Right kidney (tissue), 1 donor: ENCODE data around the gene PRSS53.

ENCODE experiments used
- DNase-seq: peaks from one replicate; pipeline ENCODE4 v3.0.0-alpha.2; 2016

Gene PRSS53

DNA sequence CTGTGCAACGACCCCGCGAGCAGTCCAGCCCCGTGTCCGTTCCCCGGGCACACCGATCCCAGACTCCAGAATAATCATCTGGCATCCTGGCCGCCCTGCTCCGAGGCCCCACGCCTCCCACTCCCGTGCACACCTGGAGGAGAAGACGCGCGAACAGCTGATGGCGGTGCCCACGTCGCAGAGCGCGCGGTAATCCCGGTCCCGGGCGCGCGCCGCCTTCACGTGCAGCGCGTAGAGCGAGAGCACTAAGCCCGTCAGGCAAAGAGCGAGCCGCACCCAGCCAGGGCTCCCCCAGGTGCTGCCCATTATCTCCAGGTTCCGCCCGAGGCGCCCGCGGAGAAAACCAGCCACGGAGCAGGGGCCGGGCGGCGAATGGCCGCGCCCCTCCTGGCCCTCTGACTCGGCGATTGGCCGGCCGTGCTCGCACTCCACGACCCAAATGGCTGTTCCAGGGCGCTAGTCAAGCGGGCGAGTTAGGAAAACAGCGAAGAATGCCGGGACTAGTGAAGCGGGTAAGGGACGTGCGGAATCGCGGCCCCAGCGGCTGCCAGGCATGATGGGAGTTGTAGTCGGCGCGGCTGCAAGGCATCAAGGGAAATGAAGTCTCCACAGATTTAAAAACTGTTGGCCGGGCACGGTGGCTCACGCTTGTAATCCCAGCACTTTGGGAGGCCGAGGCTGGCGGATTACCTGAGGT is 5.8 kb upstream of the PRSS53 start, which contains the start of gene VKORC1:
Gene VKORC1, minus strand, starts transcription at position 374 of the 697 bp plus-strand sequence. Its CDS starts 68 bp downstream, at position 306.
- peak; percentile 93 for DNase-seq

DNA sequence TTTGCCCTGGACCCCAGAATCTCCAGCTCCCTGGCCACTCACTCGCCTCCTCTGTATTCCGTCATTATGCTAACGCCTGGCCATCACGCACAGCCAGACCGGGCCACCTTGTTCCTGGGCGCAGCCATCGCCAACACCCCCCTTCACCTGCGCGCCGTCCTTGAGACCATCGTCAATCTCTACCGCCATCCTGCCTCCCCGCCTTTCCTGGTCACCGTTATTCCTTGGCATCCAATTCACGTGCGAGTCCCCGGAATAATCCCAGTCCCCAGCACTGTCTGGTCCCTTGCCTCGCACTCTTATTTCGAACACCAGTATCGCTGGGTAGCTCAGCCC is 5.3 kb upstream of the PRSS53 start:
- DNase-seq = no peak

DNA sequence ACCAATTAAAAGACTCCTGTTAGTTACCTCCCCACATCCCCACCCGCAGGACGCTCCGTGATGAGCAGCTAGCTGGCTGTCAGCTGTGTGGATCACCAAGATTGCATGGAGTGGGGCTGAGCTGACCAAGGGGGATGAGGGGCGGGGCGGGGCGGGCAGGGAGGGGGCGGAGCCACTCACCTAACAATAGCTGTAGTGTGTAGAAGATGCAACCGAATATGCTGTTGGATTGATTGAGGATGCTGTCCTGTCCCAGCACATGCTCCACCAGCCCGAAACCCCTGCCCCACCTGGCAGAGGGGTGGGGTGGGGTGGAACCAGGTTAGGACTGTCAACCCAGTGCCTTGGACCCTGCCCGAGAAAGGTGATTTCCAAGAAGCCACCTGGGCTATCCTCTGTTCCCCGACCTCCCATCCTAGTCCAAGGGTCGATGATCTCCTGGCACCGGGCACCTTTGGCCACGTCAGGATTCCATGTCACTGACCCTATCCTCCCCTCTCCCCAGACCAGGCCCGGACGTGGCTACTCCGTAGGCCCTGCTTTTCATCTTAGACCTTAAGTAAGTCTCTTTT is 4.5 kb upstream of the PRSS53 start:
- peak; percentile 44 for DNase-seq

DNA sequence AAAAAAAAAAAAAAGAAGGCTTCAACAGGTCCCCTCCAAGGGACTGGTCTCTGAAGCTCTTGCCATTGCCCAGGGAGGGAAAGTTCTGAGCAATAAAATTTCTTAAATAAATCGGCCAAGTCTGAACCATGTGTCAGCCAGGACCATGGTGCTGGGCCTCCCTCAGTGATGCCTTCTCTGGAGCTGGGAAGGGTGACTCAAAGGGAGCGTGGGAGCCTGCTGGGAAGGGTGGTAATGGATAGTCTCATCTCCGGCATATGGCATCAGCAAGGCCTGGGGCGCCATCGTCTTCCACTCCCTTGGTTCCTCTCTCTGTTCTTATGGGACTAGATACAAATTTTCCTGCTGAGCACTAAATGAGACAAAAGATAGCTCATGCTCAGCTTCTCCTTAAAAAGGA is 3.6 kb upstream of the PRSS53 start:
- no peak for DNase-seq

DNA sequence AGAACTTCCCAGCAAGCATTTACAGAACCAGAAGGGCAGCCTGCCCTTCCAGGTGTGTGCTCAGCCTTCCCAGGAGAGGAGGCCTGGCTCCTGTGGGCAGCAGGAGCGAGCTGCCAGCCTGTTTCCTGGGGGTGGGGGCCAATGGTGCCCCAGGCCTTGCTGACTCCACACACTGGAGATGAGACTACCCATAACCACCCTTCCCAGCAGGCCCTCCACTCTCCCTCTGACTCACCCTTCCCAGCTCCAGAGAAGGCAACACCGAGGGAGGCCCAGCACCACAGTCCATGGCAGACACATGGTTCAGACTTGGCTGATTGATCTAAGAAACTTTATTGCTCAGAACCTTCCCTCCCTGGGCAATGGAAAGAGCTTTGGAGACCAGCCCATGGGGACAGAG is 1.8 kb upstream of the PRSS53 start:
- DNase-seq = no peak

DNA sequence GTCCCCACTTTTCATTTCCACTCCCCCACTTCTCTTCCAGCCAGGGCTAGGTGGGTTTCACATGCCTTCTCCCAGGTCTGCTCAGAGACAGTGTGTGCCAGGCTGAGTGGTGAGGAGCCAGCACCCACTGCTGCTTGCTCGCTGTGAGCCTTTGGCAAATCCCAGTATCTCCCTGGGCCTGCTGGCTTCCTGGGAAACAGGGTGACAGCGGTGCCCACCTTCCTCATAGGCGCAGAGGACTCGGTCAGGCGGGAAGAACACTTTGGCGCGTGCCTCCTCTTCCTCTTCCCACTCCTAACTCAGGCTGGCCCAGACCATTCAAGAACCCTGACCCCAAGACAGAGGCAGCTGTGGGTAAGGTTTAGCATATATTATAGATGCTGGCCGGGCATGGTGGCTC is 456 bp upstream of the PRSS53 start:
- DNase-seq = no peak

DNA sequence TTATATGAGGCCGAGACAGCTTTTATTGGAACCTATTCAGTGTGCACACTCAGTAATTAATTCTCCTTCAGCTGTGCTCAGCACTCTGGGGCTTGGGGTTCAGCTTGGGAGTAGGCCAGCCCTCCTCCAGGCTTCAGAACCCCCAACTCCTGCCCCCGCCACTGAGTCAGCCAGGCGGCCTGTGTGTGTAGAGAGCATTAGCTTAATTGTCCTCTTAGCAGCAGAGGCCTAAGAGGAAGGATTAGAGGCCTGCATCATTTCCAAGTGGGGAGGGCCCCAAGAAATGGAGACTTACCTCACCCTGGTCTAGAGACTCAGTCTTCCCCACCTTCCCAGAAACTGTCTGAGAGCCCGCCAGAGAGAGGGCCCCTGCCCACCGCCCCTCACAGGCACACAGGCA is 772 bp downstream of the PRSS53 start:
- DNase-seq = no peak

DNA sequence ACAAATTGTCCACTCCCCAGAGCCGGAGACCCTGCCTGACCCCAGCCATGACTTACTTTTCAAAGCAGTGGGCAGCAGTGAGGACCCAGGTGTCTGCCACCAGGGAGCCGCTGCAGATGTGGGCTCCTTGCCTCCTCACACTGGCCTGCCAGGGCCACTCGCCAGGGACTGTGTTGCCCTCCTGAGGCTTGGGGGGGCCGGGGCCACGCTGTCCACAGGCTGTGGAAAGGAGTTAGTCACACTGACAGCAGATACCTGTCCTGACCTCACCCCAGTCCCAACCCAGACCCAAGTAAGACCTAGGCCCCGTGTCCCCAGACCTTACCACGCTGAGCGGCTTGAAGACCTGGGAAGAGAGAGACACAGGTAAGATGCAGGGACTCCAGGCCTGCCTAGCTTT is 1.3 kb downstream of the PRSS53 start:
- DNase-seq = no peak

DNA sequence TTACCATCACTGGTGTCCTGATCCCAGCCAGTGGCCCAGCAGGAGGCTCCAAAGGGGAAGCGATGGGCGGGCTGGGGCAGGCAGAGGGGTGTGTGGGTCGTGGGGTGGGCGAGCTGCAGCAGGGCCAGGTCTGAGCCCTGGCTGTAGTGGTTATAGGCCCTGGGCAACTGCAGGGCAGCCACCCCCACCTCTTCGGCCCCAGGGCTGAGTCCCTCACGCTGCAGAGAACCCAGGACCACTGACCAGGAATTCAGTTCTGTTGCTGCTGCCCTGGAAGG is 2.2 kb downstream of the PRSS53 start:
- no peak for DNase-seq

DNA sequence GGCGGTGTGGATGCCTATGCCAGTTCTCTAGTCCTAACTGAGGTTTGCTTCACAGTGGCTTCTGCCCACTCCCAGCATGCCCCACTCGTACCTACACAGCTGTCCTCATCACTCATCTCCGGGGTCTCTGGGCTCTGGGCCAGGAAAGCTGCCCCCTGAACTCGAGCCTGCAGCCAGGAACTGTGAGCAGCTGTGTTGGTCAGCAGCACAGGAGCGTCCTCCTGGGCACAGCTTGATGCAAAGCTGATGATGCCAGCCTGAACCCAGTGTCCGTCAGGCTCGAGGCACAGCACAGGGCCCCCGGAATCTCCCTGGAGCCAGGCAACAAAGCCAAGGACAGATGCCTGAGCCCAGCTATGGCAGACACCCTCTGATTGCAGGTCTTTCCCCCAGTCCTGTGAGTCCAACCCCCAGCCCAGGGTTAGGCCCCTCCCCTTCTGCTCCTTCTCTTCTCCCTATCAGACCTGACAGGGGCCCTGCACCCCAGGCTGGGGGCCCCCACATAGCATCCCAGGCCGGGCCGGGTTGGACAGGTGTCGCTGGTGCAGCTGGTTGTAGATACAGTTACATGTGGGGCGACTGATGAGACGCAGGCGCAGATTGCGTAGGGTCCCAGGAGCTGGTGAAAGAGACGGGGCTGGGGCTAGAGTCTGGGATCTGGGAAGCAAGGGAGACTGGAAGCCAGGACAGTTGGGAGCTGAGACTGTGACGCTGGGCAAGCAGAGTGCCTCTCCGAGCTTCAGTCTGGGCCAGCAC is 2.7 kb downstream of the PRSS53 start:
- DNase-seq = no peak

DNA sequence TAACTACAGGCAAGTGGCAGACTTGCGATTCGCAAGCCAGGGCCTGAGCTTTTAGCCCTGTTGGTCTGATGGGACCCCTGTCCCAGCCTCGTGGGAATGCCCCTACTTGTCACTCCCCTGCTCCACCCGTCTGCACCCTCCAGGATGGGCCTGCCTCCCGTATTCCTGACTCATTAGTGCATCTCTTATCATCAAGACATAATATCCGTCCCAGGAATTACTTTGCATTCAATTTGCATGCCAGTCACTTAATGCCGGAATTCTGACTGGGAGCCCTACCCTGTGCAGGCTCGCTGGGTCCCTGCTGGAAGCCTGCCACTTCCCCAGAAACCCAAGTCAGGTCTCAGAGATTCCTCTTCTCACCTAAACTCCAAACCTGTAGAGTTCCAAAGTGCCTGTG is 3.3 kb downstream of the PRSS53 start:
- DNase-seq = no peak

DNA sequence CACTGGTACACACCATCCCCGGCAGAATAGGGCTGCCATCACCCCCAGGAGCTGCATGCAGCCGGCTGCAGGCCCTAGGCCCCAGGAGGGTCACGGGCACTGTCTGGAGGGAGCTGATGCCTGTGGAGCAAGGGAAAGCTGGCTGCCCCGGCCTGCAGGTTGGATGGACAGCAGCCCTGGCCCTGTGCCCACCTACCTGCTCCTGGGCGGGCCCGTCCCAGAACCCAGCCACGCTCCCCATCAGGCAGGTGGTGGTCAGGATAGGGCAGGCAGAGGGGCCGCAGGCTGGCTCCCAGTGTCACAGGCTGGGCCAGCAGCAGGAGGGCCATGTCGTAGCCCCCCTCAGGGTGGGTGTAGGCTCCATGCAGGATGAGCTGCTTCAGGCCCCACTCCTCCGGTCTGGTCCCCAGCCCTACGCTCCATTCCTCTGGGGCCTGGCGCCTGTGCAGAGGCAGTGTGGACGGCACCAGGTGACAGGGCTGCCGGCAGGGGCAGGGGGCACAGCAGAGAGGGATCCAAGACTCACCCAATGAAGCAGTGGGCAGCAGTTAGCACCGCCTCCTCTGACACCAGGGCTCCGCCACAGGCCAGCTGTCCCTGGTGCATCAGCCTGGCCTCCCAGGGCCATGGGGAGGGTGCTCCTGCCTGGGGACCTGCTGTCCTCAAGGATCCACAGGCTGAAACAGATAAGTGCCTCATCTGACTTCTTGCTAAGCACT is 4.0 kb downstream of the PRSS53 start:
- DNase-seq = no peak

DNA sequence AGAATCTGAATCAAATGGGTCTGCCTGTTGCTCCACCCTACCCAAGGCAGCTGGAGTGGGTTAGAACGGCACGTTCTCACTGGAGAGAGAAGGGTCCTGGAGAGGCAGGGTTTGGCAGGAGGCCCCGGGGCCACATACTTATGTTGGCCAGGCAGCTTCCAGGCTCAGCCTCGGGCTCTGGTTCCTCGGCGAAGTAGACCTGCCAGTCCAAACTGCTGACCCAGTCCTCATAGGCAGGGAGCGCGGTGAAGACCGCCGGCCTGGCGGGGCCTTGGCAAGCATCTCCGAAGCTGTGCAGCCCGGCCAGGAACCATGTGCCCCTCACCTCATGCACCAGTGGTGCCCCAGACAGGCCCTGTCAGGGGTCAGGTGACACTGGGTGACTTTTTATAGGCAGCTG is 4.8 kb downstream of the PRSS53 start:
- no peak for DNase-seq

DNA sequence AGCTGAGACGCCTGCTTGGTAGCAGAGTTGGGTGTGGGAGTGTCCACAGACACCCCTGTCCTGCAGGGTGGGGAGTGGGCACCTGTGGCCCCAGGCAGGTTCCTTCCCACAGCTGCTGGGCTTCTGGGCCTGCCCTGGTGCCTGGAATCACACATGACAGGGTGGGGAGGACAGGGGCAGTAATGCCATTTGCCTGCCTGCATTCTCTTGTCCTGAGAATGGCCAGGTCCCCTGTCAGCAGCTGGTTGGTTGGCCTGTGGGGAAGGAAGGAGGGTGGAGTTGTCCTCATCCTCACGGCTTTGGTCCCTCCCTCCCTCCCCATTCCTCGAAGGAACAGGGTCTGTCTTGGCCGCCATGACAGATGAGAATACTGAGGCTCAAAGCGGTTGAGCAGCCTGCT is 5.2 kb downstream of the PRSS53 start:
- DNase-seq = no peak

DNA sequence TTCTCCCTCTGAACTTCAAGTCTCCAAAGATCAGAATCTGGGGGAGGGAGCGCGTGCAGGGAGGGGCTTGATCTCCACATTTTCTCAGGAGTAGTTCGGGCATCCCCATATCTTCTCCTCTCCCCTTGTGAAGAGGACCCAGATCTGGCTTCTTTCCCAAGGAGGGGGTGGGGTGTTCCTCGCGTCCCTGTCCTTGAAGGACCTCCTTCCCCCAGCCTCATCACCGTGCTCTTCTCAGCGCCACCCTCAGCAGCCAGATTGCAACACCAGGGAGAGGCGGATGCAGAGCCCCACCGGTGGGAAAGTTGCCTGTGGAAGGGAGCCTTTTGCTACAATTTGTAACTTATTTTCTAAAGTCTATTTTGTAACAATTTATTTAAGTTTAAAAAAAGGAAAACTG is 5.7 kb downstream of the PRSS53 start:
- no peak for DNase-seq

DNA sequence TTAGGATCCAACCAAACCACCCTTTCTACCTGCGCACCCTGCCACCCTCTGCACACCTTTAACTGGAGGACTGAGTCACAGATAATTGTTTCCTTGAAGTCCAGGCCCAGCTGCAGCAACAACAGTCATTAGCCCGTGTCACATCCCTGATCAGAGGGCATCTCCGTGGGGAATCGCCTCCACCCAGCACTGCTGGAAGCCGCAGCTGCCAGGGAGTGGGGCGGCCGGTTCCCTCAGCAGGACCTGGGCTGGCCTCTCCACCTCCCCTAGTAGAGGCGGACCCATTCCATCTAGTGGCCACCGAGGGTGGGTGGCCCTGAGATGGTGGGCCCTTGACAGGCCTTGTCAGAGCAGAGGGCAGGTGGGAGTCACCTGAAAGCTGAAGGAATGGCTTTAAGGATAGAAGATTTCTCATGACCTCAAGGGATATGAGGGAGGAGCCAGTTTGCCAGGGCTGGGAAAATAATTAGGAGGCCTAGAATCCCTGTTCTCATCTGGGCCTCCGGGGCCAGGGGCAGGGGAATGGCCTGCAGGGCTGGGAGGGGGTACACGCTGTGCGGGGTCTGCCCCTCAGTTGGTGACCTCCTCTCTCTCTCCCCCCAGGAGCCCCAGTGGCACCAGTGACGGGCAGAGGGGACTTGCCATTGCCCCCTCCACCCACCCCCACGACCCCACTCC is 6.2 kb downstream of the PRSS53 start:
- no peak for DNase-seq

DNA sequence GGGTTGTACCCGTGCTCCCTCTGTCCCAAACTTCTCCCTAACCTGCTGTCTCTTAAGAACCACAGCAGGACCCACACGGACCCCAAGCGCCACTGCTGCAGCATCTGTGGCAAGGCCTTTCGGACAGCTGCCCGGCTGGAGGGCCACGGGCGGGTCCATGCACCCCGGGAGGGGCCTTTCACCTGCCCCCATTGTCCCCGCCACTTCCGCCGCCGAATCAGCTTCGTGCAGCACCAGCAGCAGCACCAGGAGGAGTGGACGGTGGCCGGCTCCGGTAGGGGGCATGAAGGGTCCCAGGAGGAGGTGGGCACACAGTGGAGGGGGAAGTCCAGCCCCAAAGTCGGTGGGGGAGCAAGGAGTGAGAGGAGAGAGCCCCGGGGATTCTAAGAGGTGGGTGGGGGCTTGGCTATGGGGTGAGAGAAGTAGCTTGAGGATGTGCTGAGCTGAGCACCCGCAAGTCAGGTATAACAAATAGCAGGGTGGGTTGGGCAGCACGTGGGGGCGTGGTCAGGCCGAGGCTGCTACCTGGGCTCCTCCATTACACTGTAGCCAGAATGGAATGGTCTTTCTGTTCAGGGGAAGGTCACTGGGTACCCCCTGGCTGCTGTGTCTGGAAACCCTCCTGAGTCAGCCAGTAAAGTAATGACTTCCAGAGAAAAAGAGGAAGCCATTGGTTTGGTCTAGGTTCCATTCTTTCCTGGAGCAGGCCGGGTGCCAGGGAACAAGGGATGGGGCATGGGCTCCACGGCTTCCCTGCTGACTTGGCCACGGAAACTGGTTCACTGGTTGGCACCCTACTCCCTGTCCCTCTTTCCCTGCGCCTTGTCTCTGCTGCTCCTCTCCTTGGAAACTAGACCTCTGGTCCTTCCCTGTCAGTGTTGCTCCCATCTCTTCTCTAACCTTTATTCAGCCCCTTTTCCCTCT is 7.1 kb downstream of the PRSS53 start:
- no peak for DNase-seq

DNA sequence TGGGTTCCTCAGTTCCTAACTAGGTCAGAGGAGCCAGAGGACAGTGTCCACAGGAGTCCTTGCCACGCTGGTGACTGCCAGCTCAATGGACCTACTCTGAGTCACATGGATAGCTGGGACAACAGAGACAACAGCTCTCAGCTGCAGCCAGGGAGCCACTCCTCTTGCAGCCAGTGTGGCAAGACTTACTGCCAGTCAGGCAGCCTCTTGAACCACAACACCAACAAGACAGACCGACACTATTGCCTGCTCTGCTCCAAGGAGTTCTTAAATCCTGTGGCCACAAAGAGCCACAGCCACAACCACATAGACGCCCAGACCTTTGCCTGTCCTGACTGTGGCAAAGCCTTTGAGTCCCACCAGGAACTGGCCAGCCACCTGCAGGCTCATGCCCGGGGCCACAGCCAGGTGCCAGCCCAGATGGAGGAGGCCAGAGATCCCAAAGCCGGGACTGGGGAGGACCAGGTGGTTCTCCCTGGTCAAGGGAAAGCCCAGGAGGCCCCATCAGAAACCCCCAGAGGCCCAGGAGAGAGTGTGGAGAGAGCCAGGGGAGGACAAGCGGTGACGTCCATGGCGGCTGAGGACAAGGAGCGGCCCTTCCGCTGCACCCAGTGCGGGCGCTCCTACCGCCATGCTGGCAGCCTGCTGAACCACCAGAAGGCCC is 7.9 kb downstream of the PRSS53 start:
- DNase-seq = no peak

DNA sequence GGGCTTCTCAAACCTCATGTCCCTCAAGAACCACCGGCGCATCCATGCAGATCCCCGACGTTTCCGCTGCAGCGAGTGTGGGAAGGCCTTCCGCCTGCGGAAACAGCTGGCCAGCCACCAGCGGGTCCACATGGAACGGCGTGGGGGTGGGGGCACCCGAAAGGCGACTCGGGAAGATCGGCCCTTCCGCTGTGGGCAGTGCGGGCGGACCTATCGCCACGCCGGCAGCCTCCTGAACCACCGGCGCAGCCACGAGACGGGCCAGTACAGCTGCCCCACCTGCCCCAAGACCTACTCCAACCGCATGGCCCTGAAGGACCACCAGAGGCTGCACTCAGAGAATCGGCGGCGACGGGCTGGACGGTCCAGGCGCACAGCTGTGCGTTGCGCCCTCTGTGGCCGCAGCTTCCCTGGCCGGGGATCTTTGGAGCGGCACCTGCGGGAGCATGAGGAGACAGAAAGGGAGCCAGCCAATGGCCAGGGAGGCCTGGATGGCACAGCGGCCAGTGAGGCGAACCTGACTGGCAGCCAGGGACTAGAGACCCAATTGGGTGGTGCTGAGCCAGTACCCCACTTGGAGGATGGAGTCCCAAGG is 8.6 kb downstream of the PRSS53 start:
- DNase-seq = no peak

DNA sequence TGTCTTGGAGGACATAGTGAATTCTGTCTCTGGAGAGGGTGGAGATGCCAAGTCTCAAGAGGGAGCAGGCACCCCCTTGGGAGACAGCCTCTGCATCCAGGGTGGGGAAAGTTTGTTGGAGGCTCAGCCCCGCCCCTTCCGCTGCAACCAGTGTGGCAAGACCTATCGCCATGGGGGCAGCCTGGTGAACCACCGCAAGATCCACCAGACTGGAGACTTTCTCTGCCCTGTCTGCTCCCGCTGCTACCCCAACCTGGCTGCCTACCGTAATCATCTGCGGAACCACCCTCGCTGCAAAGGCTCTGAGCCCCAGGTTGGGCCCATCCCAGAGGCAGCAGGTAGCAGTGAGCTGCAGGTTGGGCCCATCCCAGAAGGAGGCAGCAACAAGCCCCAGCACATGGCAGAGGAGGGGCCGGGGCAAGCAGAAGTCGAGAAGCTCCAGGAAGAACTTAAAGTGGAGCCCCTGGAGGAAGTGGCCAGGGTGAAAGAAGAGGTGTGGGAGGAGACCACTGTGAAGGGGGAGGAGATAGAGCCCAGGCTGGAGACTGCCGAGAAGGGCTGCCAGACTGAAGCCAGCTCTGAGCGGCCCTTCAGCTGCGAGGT is 9.3 kb downstream of the PRSS53 start:
- no peak for DNase-seq
